SH-SY5Y (cell line): Measurements from ENCODE around the gene CTAG1A.

Source experiments
- GATA2 ChIP-seq: IDR thresholded peaks from 2 replicates; pipeline ENCODE4 v1.6.1; 2011; ENCODE audit warnings: mild to moderate bottlenecking, low read depth, low read length
- GATA3 ChIP-seq: IDR thresholded peaks from 2 replicates; pipeline ENCODE4 v1.6.1; 2011; ENCODE audit warnings: low read depth, mild to moderate bottlenecking, low read length, moderate library complexity

GRCh38 chrX:154593201-154593600 is 8.3 kb downstream of the CTAG1A start:
- no peak for TF ChIP-seq GATA2
- no peak for TF ChIP-seq GATA3
